ENCODE results near the gene DDIT4.

- TF ChIP-seq, protein P1, sequence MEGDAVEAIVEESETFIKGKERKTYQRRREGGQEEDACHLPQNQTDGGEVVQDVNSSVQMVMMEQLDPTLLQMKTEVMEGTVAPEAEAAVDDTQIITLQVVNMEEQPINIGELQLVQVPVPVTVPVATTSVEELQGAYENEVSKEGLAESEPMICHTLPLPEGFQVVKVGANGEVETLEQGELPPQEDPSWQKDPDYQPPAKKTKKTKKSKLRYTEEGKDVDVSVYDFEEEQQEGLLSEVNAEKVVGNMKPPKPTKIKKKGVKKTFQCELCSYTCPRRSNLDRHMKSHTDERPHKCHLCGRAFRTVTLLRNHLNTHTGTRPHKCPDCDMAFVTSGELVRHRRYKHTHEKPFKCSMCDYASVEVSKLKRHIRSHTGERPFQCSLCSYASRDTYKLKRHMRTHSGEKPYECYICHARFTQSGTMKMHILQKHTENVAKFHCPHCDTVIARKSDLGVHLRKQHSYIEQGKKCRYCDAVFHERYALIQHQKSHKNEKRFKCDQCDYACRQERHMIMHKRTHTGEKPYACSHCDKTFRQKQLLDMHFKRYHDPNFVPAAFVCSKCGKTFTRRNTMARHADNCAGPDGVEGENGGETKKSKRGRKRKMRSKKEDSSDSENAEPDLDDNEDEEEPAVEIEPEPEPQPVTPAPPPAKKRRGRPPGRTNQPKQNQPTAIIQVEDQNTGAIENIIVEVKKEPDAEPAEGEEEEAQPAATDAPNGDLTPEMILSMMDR (conservative IDR thresholded peaks at IDR 0.05; ENCODE audit: low read depth, low read length) = no peak
- TF ChIP-seq MAFK (IDR thresholded peaks at IDR 0.05; ENCODE audit: low read depth, low read length) (no peak), MXI1 (IDR thresholded peaks at IDR 0.05; ENCODE audit: borderline replicate concordance, low read depth, low read length) (no peak), RFX5 (IDR thresholded peaks at IDR 0.05; ENCODE audit: low read depth, low read length) (no peak), POLR2A (IDR thresholded peaks at IDR 0.05; ENCODE audit: low read depth, low read length) (no peak), BHLHE40 (IDR thresholded peaks at IDR 0.05; ENCODE audit: low read depth, low read length) (no peak), CHD1 (IDR thresholded peaks at IDR 0.05; ENCODE audit: low read depth, low read length) (no peak)
Observed at GRCh38 chr10:72240371-72240770, 33.4 kb upstream of the DDIT4 start.
